GM19324 (cell line): ENCODE results near the gene OR1J1.
A peak's percentile ranks its signal among the peaks of the same experiment; 100 is the strongest.

Experiments
- ATAC-seq: cut with Tn5 transposase; IDR thresholded peaks from one replicate; pipeline ENCODE4 v1.9.1; 2021; ENCODE audit warnings: mild to moderate bottlenecking, moderate library complexity; ENCODE audit not compliant: unreplicated experiment, low FRiP score

Gene OR1J1

GRCh38 chr9:122477826-122478225, at the start of gene OR1J1:
TSS of gene OR1J1 (minus strand) at chr9:122477926. CDS start at chr9:122477926, 0 bp downstream.
- no peak for ATAC-seq

GRCh38 chr9:122527193-122527592, 49.5 kb upstream of the OR1J1 start, which contains the start of gene OR1N1:
TSS of gene OR1N1 (minus strand) at chr9:122527293. CDS start at chr9:122527293, 0 bp downstream.
- ATAC-seq: no peak

GRCh38 chr9:122526602-122527001, 48.9 kb upstream of the OR1J1 start:
- ATAC-seq: no peak

- no peak for ATAC-seq
Observed at GRCh38 chr9:122519376-122519775, 41.6 kb upstream of the OR1J1 start.

- ATAC-seq: no peak
Observed at GRCh38 chr9:122518841-122519240, 41.1 kb upstream of the OR1J1 start, which contains the start of gene OR1J4. TSS of gene OR1J4 (plus strand) at chr9:122519141. CDS start at chr9:122519141, 0 bp downstream.

GRCh38 chr9:122518226-122518625, 40.5 kb upstream of the OR1J1 start:
- ATAC-seq: no peak

- no peak for ATAC-seq
Observed at GRCh38 chr9:122510502-122510901, 32.8 kb upstream of the OR1J1 start, which contains the start of gene OR1J2. TSS of gene OR1J2 (plus strand) at chr9:122510802. CDS start at chr9:122510802, 0 bp downstream.

GRCh38 chr9:122506964-122507363, 29.2 kb upstream of the OR1J1 start:
- no peak for ATAC-seq

- ATAC-seq: peak; percentile 54
Observed at GRCh38 chr9:122498883-122499288, 21.2 kb upstream of the OR1J1 start.

- no peak for ATAC-seq
Observed at GRCh38 chr9:122479062-122479461, 1.3 kb upstream of the OR1J1 start.

GRCh38 chr9:122477346-122477745, 380 bp downstream of the OR1J1 start:
- ATAC-seq: no peak

GRCh38 chr9:122475717-122476116, 2.0 kb downstream of the OR1J1 start:
- no peak for ATAC-seq

GRCh38 chr9:122474561-122474960, 3.2 kb downstream of the OR1J1 start:
- ATAC-seq: no peak

- no peak for ATAC-seq
Observed at GRCh38 chr9:122468735-122469134, 9.0 kb downstream of the OR1J1 start.

GRCh38 chr9:122466456-122466855, 11.3 kb downstream of the OR1J1 start:
- ATAC-seq: no peak

- ATAC-seq: no peak
Observed at GRCh38 chr9:122464633-122465567, 12.8 kb downstream of the OR1J1 start.

GRCh38 chr9:122463828-122464632, 13.7 kb downstream of the OR1J1 start:
- no peak for ATAC-seq

- no peak for ATAC-seq
Observed at GRCh38 chr9:122457787-122458186, 19.9 kb downstream of the OR1J1 start.

- no peak for ATAC-seq
Observed at GRCh38 chr9:122456123-122456522, 21.6 kb downstream of the OR1J1 start.

GRCh38 chr9:122453677-122454135, 24.0 kb downstream of the OR1J1 start:
- ATAC-seq: no peak
